Smooth muscle cell of the pulmonary artery (primary cell): ENCODE data around the gene SDHC. TPM values are rescaled to one million over a fixed set of nuclear protein-coding genes. Genes with fewer than 3 reads are reported as not detected.

Experiments
- total RNA-seq: library from RNA; depleted of rRNA; stranded (reverse); fragments of >200 nt; gene quantifications from 2 replicates; pipeline ENCODE4 v1.2.3, GENCODE V29; 2014

Gene SDHC, protein sequence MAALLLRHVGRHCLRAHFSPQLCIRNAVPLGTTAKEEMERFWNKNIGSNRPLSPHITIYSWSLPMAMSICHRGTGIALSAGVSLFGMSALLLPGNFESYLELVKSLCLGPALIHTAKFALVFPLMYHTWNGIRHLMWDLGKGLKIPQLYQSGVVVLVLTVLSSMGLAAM
- 33.0 and 49.3 TPM in 2 replicates for total RNA-seq

DNA sequence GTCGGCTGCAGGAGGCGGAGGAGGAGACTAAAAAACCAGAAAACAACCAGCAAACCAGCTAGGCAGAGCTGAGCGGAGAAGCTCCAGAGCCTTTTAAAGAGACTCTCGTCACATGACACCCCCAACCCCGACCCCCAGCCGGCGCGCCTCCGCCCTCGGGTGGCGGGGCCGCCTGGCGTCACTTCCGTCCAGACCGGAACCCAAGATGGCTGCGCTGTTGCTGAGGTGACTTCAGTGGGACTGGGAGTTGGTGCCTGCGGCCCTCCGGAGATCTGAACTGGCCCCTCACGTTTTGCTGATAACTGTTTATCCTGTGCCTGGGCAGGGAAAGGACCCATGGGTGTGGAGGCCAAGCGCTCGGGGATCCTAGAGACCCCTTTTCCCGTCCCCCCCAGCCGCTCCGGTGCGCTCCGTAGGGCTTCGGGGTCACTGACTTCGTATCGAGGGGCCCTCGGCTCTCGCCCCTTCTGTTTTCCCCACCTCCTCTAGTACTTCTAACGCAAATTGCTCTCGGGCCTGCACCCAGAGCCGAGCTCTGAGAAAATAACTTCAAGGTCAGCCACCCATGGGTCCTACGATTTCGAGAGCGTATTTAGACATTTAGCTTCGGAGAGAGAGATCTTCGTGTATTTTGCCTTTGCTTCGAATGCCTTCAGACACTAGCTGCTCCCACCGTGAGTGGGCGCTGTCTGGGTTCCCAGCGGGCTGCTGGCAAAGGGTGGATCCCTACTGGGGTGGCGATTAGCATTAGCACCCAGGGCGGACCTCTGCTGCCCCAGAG lies at the start of gene SDHC:
SDHC (plus strand) TSS at position 181 of the 781 bp plus-strand sequence; CDS start at position 206, 25 bp downstream.

DNA sequence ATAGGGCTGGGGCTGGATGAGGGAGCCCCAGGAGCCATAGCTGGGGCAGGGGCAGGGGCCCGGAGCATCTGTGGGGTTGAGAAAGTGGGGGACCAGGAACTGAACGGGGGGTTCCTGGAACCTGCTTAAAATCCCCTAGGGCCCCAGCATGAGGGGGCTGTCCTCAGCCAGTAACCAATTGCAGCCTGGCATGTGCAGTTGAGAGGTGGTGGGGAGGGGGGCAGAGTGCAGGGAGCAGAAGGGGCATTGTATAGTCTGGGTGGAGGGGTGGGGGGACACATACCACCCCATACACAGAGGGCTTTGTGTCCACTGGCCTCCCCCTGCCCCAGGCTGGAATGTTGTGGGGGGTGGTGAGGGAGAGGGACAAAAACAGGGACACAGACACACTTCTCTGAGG lies 4.3 kb upstream of the SDHC start, which contains the start of gene MPZ:
MPZ (minus strand) TSS at position 101 of the 400 bp plus-strand sequence; CDS start at position 38, 63 bp downstream.

DNA sequence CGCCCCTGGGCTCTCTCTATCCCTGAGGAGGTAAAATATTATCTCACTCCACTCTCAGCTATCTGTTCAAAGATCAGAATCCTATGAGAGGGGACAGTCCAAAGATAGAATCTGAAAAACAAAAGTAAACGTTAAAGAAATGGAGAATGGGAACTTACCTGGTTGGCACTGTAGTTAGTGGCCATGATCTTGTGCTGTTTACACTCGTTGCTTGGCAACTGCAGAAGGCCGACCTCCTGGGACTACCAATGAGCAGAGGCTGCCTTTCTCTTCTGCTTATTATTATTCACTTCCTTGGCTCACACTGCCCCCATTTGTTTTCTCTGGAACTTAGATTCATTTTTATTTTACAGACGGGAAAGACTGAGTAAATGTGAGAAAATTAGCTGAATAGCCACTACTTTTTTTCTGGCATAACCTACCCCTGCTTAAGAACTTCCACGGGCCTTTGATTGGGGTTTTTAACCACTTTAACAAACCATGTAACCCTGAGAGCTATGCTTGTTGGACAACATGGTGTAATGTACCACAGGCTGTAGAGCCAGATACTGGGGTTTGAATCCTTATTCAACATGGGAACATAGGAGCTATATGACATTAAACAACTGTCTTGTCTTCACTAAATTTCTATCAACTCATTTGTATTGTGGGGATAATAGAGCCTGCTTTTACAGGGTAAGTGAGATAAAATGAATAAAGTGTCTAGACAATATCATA lies 53.7 kb downstream of the SDHC start, which contains the start of gene CFAP126:
CFAP126 (minus strand) TSS at position 193 of the 717 bp plus-strand sequence; CDS start at position 185, 8 bp downstream.

Other genes starting within 250 kb of the SDHC start
- gene ARHGAP30, start 244.5 kb upstream of the SDHC start, total RNA-seq: not detected in 2 replicates
- gene NECTIN4, start 224.8 kb upstream of the SDHC start, total RNA-seq: 0.07 and 0.13 TPM in 2 replicates
- 0.98 and 1.2 TPM in 2 replicates for gene KLHDC9, start 216.0 kb upstream of the SDHC start, total RNA-seq
- 20.5 and 23.6 TPM in 2 replicates for gene PFDN2, start 196.3 kb upstream of the SDHC start, total RNA-seq
- gene NIT1, start 196.3 kb upstream of the SDHC start, total RNA-seq: 25.5 and 26.2 TPM in 2 replicates
- gene DEDD, start 181.7 kb upstream of the SDHC start, total RNA-seq: 33.2 and 35.8 TPM in 2 replicates
- gene UFC1, start 160.4 kb upstream of the SDHC start, total RNA-seq: 79.2 and 79.4 TPM in 2 replicates
- gene USP21, start 154.9 kb upstream of the SDHC start, total RNA-seq: 12.3 and 13.6 TPM in 2 replicates
- gene PPOX, start 148.0 kb upstream of the SDHC start, total RNA-seq: 7.4 and 10.0 TPM in 2 replicates
- 32.5 and 45.2 TPM in 2 replicates for gene B4GALT3, start 136.9 kb upstream of the SDHC start, total RNA-seq
- gene ADAMTS4, start 115.3 kb upstream of the SDHC start, total RNA-seq: 2.1 and 14.7 TPM in 2 replicates
- gene NDUFS2, start 112.0 kb upstream of the SDHC start, total RNA-seq: 154 and 159 TPM in 2 replicates
- not detected in 2 replicates for gene FCER1G, start 99.1 kb upstream of the SDHC start, total RNA-seq
- not detected in 2 replicates for gene APOA2, start 90.8 kb upstream of the SDHC start, total RNA-seq
- gene TOMM40L, start 88.3 kb upstream of the SDHC start, total RNA-seq: 9.9 and 10.5 TPM in 2 replicates
- gene NR1I3, start 76.2 kb upstream of the SDHC start, total RNA-seq: not detected in 2 replicates
- gene PCP4L1, start 55.6 kb upstream of the SDHC start, total RNA-seq: 0.26 TPM in 1 of 2 replicates, not detected in the other
- gene MPZ, start 4.4 kb upstream of the SDHC start, total RNA-seq: 0.89 and 2.2 TPM in 2 replicates
- not detected in 2 replicates for gene CFAP126, start 53.5 kb downstream of the SDHC start, total RNA-seq
- 0.20 and 0.50 TPM in 2 replicates for gene FCGR2A, start 191.1 kb downstream of the SDHC start, total RNA-seq
- gene HSPA6, start 210.2 kb downstream of the SDHC start, total RNA-seq: 0.65 and 4.5 TPM in 2 replicates
- gene FCGR3A, start 235.4 kb downstream of the SDHC start, total RNA-seq: not detected in 2 replicates